GM19452 (cell line): ENCODE measurements around the gene IPO5.
"Not testable (repeated sequence)": the region's sequence is repeated elsewhere in the genome, so short reads cannot be mapped to it uniquely, and the experiment has no call there.

Experiments used
- ATAC-seq: cut with Tn5 transposase; IDR thresholded peaks from one replicate; pipeline ENCODE4 v1.9.1; 2021; ENCODE audit not compliant: unreplicated experiment

Gene IPO5

GRCh38 chr13:97948041-97948440, 5.4 kb upstream of the IPO5 start:
- ATAC-seq, result no peak

GRCh38 chr13:97949316-97949715, 4.2 kb upstream of the IPO5 start:
- ATAC-seq, result not testable (repeated sequence)

DNA sequence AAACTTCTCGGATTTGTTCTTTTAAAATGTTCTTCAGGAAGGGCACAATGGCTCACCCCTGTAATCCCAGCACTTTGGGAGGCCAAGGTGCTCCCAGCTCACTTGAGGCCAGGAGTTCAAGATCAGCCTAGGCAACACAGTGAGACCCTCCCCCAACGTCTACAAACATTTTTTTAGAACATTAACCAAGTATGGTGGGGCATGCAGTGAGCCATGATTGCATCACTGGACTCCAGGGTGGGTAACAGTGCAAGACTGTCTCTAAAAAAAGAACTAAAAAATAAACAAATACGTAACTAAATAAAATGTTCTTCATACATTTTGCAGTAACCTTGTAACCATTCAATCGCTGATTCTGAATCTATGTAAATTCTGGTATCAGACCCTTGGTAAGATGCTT, 2.1 kb upstream of the IPO5 start:
- ATAC-seq, result no peak

- not testable (repeated sequence) for ATAC-seq
Observed at GRCh38 chr13:97952831-97953230, 644 bp upstream of the IPO5 start.

DNA sequence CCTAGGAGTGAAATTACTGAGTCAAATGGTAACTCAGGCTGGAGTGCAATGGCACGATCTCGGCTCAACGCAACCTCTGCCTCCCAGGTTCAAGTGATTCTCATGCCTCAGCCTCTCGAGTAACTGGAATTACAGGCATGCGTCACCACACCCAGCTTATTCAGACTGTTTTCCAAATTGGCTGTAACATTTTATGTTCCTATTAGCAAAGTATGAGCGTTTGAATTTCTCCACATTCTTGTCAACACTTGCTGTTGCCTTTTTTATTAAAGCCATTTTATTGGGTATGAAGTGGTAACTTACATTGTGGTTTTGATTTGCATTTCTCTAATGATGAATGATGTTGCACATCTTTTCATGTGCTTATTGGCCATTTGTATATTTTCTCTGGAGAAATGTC, 7.9 kb downstream of the IPO5 start:
- no peak for ATAC-seq

DNA sequence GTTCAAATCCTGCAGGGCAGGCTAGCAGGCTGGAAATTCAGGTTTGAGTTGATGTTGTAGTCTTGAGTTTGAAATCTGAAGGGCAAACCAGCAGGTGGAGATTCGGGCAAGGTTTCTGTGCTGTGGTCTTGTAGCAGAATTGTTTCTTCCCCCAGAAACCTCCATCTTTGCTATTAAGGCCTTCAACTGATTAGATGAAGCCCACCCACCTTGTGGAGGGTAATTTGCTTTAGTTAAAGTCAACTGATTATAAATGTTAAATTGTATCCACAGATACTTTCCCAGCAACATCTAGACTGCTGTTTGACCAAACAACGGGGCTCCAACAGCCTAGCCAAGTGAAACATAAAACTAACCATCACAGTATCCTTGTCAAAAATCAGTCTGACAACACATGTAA, 9.4 kb downstream of the IPO5 start:
- no peak for ATAC-seq

GRCh38 chr13:97967226-97967625, 13.8 kb downstream of the IPO5 start:
- ATAC-seq, result no peak

DNA sequence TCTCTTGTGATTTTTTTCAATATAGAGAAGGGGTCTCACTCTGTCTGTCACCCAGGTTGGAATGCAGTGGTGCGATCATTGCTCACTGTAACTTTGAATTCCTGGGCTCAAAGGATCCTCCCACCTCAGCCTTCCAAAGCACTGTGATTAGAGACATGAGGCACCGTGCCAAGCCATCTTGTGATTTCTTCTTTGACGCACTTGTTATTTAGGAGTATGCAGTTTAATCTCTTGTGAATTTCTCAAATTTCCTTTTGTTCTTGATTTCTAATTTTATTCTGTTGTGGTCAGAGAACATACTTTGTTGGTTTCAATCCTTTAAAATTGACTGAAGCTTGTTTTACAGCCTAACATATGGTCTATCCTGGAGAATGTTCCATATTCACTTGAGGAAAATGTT, 14.5 kb downstream of the IPO5 start:
- ATAC-seq, result no peak

DNA sequence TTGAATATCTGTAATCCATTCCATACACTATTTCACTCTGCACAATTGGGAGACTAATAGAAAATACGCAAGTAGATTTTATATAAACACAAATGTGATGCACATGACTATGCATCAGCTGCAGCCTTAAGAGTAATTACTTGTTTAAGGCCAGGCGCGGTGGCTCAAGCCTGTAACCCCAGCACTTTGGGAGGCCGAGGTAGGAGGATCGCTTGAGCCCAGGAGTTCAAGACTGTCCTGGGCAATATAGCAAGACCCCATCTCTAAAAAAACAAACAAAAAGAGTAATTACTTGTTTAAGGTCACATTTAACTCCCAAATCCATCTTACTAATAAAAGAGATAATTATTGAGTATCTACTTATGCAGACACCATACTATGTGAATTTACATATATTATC, 18.0 kb downstream of the IPO5 start:
- no peak for ATAC-seq

DNA sequence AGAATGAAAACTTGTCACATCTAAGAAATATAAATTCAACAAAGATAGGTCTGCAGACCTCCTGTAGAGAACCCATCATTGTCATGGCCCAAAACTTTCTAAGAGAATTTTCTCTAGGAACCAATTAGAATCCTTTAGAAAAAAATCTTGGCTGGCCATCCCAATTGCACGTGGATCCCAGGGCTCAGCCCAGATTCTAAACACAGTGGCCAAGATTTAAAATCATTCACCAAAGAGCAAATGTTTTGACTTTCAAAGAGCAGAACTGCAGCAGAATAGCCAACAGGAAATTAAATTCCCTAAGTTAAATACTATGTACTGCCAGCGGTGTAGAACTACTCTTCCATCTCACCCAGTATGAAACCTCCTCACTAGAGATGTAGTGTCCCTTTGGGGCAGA, 21.3 kb downstream of the IPO5 start:
- no peak for ATAC-seq

DNA sequence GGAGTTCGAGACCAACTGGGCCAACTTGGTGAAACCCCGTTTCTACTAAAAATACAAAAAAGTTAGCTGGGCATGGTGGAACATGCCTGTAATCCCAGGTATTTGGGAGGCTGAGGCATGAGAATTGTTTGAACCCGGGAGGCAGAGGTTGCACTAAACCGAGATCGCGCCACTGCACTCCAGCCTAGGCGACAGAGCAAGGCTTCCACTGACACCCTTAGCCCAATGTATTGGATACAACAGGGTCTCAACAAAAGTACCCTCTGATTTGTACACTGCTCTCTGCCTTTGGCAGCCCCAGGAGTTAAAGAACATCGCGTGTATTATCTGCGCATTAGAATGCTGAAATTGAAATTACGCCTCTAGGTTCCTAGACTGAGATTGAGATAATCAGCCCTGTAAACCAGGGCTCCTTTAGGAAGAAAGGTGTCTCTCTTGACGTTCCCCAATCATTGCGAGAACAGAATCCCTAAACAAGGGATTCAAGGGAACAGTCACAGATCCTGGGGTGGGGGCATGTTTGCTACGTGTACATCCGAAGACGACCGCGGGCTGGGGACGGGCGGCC, 21.9 kb downstream of the IPO5 start:
- peak; percentile 0 for ATAC-seq

GRCh38 chr13:97975848-97976609, 22.6 kb downstream of the IPO5 start:
- ATAC-seq, result peak; percentile 92

DNA sequence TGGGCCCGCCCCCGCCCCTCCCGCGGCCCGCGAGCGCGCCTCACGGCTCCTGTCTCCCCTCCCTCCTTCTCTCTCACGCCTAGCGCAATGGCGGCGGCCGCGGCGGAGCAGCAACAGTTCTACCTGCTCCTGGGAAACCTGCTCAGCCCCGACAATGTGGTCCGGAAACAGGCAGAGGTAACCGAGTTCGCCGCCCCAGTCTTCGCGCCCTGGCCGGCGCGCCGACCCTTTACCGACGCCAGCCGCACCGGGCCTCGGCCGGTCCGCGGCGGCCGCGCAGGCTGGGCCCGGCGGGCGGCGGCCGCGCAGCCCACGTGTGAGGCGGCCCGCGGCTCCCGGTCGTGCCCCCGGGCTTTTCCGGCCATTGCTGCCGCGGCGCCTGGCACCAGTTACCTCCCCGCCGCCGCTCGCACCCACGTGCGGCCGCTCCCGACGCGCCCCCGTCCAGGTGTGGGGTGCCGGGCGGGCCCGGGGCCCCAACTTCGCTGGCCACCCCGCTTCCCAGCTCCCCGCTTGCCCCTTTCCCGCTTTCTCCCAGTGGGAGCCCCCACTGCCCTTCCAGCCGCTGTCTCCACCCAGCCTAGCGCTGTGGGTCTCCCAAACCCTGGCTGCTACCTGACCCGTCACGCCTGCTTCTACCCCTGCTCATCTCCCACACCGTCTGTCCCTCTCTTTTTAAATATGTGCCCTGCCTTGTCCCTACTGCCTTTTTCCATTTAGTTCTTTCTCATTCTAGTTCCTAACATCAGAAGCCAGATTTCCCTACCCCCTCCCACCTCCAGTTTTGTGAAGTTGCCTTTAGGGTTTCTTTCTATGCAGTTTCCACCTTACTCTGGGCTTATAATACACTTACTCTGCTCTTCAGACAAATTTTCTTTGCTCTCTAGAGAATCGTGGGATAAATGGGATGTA, 23.4 kb downstream of the IPO5 start:
- peak; percentile 45 for ATAC-seq

DNA sequence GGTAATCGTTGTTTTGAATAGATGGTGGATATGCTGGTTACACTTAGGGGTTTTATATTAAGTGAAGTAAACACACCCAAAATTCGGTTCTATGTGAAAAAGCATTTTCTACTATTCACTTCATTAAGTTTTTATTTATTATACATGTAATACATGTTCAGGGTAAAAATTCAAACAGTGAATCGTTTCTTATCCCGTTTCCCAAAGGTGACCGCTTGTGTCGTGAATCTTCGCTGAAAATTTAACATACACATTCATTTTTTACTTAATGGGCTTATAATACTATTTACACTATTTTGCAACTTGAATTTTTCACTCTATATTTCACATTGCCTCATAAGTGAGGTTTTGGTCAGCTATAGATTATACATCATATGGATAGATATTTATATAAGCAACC, 24.5 kb downstream of the IPO5 start:
- ATAC-seq, result no peak

GRCh38 chr13:97978651-97979050, 25.2 kb downstream of the IPO5 start:
- ATAC-seq, result no peak

DNA sequence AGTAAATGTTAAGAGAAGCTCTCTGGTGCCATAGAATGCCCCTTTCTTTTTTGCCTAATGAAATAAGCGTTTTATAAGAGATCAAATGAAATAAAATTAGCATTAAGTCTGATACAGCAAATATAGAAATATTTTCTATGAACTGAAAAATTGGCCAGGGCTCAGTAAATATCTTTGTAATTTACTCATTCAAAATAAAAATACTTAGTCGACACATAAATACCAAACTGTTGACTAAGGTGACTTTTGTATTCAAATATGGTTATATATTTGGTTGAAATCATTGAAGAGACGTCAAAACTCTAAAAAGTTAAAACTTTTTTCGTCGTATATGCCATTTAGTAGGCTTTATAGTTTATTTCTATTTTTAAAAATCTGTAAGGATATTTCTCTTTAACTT, 25.6 kb downstream of the IPO5 start:
- ATAC-seq, result no peak

DNA sequence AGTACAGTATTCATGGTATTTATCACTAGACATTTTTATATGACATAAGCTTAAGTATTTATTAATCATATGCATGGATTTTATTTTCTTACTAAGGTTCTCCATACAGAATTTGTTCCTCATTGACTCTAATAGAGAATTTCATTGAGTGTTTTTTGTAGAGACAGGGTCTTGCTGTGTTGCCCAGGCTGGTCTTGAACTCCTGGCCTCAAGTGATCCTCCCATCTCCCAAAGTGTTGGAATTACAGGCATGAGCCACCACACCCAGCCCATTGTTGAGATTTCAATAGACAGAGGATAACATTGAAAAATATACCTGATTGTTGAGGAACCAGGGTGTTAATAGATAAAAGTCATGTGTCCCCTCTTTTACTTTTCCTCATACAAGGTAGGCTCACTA, 26.1 kb downstream of the IPO5 start:
- no peak for ATAC-seq

DNA sequence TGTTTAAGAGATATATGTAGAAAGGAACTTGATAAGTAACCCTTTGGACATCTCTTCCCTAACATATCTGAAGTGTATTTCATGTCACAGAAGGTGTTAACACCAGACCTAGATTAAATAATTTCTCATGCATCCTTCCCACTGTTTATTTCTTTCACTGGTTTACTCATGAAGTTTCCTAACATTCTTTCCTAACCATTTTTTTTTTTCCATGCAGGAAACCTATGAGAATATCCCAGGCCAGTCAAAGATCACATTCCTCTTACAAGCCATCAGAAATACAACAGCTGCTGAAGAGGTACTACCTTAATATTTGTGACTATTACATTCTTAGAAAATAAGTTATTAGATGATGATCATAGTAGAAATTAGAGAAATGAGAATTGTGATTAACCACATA, 28.8 kb downstream of the IPO5 start:
- ATAC-seq, result no peak

DNA sequence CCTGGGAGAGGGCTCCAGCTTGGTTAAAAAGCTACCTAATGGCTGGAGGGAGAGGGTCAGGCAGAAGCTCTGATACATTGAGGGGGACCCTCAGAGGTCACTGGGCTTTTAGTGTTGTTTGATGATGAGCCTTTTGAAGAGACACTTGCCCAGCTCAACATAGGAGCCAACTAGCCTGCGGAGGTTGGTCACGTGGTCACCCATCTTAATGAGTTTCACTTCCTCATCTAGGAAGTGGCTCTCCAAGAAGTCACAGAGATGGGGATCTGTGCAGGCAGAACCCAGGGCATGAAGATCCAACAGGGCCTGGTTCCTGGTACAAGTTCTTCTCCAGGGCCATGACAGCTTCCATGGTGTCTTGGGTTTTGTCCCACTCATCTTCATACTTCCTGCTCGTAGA, 33.4 kb downstream of the IPO5 start:
- peak; percentile 83 for ATAC-seq

GRCh38 chr13:97999653-98000052, 46.2 kb downstream of the IPO5 start:
- no peak for ATAC-seq

GRCh38 chr13:98004107-98004506, 50.6 kb downstream of the IPO5 start:
- no peak for ATAC-seq

GRCh38 chr13:98004997-98005396, 51.5 kb downstream of the IPO5 start:
- not testable (repeated sequence) for ATAC-seq
